K562 (cell line): ENCODE data around the gene SLITRK4. TPM values are rescaled to one million over a fixed set of nuclear protein-coding genes. Genes with fewer than 3 reads are reported as not detected.

Source experiments
- ATAC-seq: fragments of 200-7000 bp; cut with Tn5 transposase; 3 replicates; pipeline ENCODE4 v1.9.1; 2020; ENCODE audit warnings: moderate library complexity
- BruUV-seq: library from RNA; stranded (reverse); fragments of 400-500 nt; replicated peaks from 2 replicates; lab custom pipeline; 2021; lab: Mats Ljungman, UMichigan
- CTCF ChIA-PET: fragments of 300-600 bp; formaldehyde crosslinking; extraction: SDS; loops from one replicate; lab custom pipeline; 2021; ENCODE audit warnings: low intra/inter-chr PET ratio; lab: Yijun Ruan, JAX
- POLR2A ChIA-PET: fragments of 300-600, 350-650 bp; sonication (Branson Sonifier 250); formaldehyde crosslinking; extraction: SDS; loops from one replicate; lab custom pipeline; 2021; ENCODE audit warnings: antibody characterized with exemption, inconsistent platforms; lab: Yijun Ruan, JAX
- DNase-seq, 4 experiments: peaks; one replicate each; pipeline versions ENCODE4 v3.0.0 to v3.0.0-alpha.2; 2011 to 2018; ENCODE audit warnings: low spot score in 3 of 4, mixed read lengths in 3 of 4; ENCODE audit errors: extremely low read depth in 1 of 4
- FAIRE-seq: peaks from 2 replicates; lab custom pipeline; 2011; peaks lifted over from hg19 to GRCh38; lab: Jason Lieb, UNC
- H2AFZ ChIP-seq: 2 replicates; pipeline ENCODE4 v1.6.0; 2011; ENCODE audit warnings: low read depth, low read length, control low read depth, inconsistent platforms
- H3K27ac ChIP-seq: fragments of 200-600 bp; 3 replicates; pipeline ENCODE4 v1.8.0; 2011; ENCODE audit warnings: low read depth, mild to moderate bottlenecking, control low read depth, inconsistent platforms, low read length, moderate library complexity, mixed read lengths; ENCODE audit errors: extremely low read depth
- H3K27me3 ChIP-seq, 2 experiments: fragments of 300-600 bp in 1 of 2; 2 replicates in 1 of 2; 3 replicates in 1 of 2; pipeline versions ENCODE4 v1.6.0 to v1.8.0; 2011; ENCODE audit warnings: inconsistent platforms in 2 of 2, low read length in 2 of 2, mild to moderate bottlenecking in 1 of 2, mixed read lengths in 1 of 2, moderate library complexity in 1 of 2; ENCODE audit not compliant: control insufficient read depth in 2 of 2, insufficient read depth in 2 of 2
- H3K36me3 ChIP-seq: fragments of 300-600 bp; 3 replicates; pipeline ENCODE4 v1.8.0; 2011; ENCODE audit warnings: mild to moderate bottlenecking, low read length, inconsistent platforms; ENCODE audit not compliant: control insufficient read depth, insufficient read depth
- H3K4me1 ChIP-seq, 2 experiments: fragments of 200-600 bp in 1 of 2; replicated peaks in 1 of 2; 2 replicates in 1 of 2; 3 replicates in 1 of 2; pipeline versions ENCODE4 v1.5.1 to v1.8.0; 2011; ENCODE audit warnings: inconsistent platforms in 2 of 2, low read length in 2 of 2, mild to moderate bottlenecking in 1 of 2, mixed read lengths in 1 of 2, moderate library complexity in 1 of 2; ENCODE audit not compliant: control insufficient read depth in 2 of 2, insufficient read depth in 2 of 2
- H3K4me2 ChIP-seq: 2 replicates; pipeline ENCODE4 v1.6.1; 2011; ENCODE audit warnings: low read length, control low read depth, inconsistent platforms, mixed read lengths; ENCODE audit not compliant: insufficient read depth
- H3K4me3 ChIP-seq: fragments of 200-600 bp; sonication (generic), shearing (Covaris generic); 2 replicates; pipeline ENCODE4 v1.5.1; 2016; ENCODE audit warnings: control low read depth, inconsistent platforms
- H3K79me2 ChIP-seq: fragments of 200-600 bp; 3 replicates; pipeline ENCODE4 v1.8.0; 2011; ENCODE audit warnings: low read length, inconsistent platforms; ENCODE audit not compliant: control insufficient read depth, insufficient read depth
- H3K9ac ChIP-seq, 2 experiments: 2 replicates each; pipeline versions ENCODE4 v1.6.0 to v1.6.1; 2011; ENCODE audit warnings: low read depth in 2 of 2, low read length in 2 of 2, control low read depth in 1 of 2, inconsistent platforms in 1 of 2, mild to moderate bottlenecking in 1 of 2, mixed read lengths in 1 of 2; ENCODE audit not compliant: insufficient read depth in 1 of 2
- H3K9me1 ChIP-seq: one replicate; pipeline ENCODE4 v1.6.0; 2011; ENCODE audit warnings: inconsistent platforms, mild to moderate bottlenecking, low read length, moderate library complexity; ENCODE audit not compliant: control insufficient read depth, insufficient read depth
- H3K9me3 ChIP-seq: replicated peaks from 2 replicates; pipeline ENCODE4 v1.5.1; 2011; ENCODE audit warnings: low read depth, low read length, inconsistent platforms; ENCODE audit not compliant: control insufficient read depth, insufficient read depth
- H4K20me1 ChIP-seq: replicated peaks from 2 replicates; pipeline ENCODE4 v1.6.1; 2011; ENCODE audit warnings: low read length, inconsistent platforms, mixed read lengths; ENCODE audit not compliant: control insufficient read depth, insufficient read depth
- RBBP5 ChIP-seq: fragments of 200-600 bp; sonication (generic); IDR thresholded peaks from 2 replicates; pipeline ENCODE4 v1.6.1; 2012; ENCODE audit warnings: borderline replicate concordance, mild to moderate bottlenecking, low read length, control low read depth, inconsistent platforms; ENCODE audit not compliant: insufficient read depth, poor library complexity, severe bottlenecking
- TRIM25 ChIP-seq: fragments of 450-650 bp; IDR thresholded peaks from 2 replicates; pipeline ENCODE4 v1.7.0; 2016; ENCODE audit warnings: borderline replicate concordance
- WGBS: fragments of 100-300 bp; shearing (Covaris generic); methylation state at CpG from one replicate; pipeline ENCODE4 v1.1.6; 2016; ENCODE audit warnings: low coverage, mixed read lengths; ENCODE audit not compliant: insufficient coverage; ENCODE audit errors: missing lambda C conversion rate; 5-methylcytosine and 5-hydroxymethylcytosine counted together
- in situ Hi-C: fragments of 300-500 bp; cut with MboI; formaldehyde crosslinking; loops from 4 replicates; pipeline ENCODE4 v1.15.0; 2018; ENCODE audit warnings: inconsistent platforms, mixed read lengths
- intact Hi-C: fragments of 100-400 bp; cut with micrococcal nuclease; formaldehyde crosslinking; loops from 2 replicates; pipeline ENCODE4 v1.14.2; 2022
- polyA plus RNA-seq, 8 experiments: library from polyadenylated mRNA; depleted of rRNA in 4 of 8; stranded (reverse) in 5 of 8; unstranded in 3 of 8; fragments of >200 nt; fragmentation: Nextera tagmentation in 2 of 8; fragmentation: Illumina TruSeq in 1 of 8; extraction: Ambion mirVana in 2 of 8; extraction: Trizol in 1 of 8; gene quantifications; 2 replicates each; pipeline versions ENCODE4 v1.2.1 to v1.2.3, GENCODE V29; 2011 to 2014; ENCODE audit warnings: inconsistent platforms in 1 of 8, missing spikeins in 1 of 8
- total RNA-seq, 7 experiments: library from RNA; depleted of rRNA in 6 of 7; stranded (reverse); fragments of >200 nt in 6 of 7; fragmentation: Illumina TruSeq in 2 of 7; extraction: Trizol in 2 of 7; gene quantifications; 2 replicates each; pipeline versions ENCODE4 v1.2.1 to v1.2.3, GENCODE V29; 2011 to 2021; ENCODE audit warnings: low replicate concordance in 1 of 7
- TF ChIP-seq, protein P1 (sequence below): fragments of 450-650 bp; formaldehyde crosslinking; IDR thresholded peaks from 2 replicates; pipeline ENCODE4 v1.4.0; 2020; ENCODE audit warnings: mild to moderate bottlenecking, moderate library complexity

SLITRK4 gene
- total and polyA plus RNA-seq, 9 of the 15 experiments (the other 6 are each of a cell fraction or from before 2014, with no cell fraction given) = not detected

DNA sequence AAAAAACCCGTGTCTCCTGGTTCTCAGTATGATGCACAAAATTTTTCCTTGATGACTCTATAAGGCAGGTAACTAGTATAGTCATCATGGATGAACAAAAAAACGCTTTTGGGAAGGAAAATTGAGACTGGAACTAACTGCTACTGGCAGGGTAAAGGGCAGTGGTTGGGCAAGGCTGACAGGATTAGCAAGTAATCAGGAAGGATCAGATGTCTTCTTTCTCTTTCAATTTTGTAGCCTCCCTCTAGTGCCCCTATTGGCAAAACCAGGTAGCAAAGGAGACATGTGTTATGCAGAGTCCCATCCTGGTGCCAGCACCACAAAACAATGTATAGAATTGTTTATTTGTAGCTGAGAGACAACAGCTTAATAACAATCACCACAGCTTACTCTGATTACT, 12.8 kb upstream of the SLITRK4 start:
- intact Hi-C loops (no loop called here), in situ Hi-C loops (no loop called here)
- no TSS peak for BruUV-seq
- no peaks in the 10 kb centered on the region for H3K79me2 ChIP-seq
- no peaks in the 10 kb centered on the region for H3K9me3 ChIP-seq
- ChIA-PET CTCF (no interaction called here), POLR2A (no interaction called here)
- H3K4me3 ChIP-seq = no peak overlapping the region
- no peak overlapping the region for H2AFZ ChIP-seq
- no peaks in the 10 kb centered on the region for H3K4me1 ChIP-seq
- H4K20me1 ChIP-seq = no peaks in the 10 kb centered on the region
- H3K9ac ChIP-seq = no peak overlapping the region
- WGBS = 0% methylated on average over 2 of the region's 2 CpGs
- ATAC-seq (no peak), FAIRE-seq (no peak), DNase-seq (no peak)
- H3K4me2 ChIP-seq = no peak overlapping the region
- no peak for TF ChIP-seq TRIM25
- TF ChIP-seq, protein P1, sequence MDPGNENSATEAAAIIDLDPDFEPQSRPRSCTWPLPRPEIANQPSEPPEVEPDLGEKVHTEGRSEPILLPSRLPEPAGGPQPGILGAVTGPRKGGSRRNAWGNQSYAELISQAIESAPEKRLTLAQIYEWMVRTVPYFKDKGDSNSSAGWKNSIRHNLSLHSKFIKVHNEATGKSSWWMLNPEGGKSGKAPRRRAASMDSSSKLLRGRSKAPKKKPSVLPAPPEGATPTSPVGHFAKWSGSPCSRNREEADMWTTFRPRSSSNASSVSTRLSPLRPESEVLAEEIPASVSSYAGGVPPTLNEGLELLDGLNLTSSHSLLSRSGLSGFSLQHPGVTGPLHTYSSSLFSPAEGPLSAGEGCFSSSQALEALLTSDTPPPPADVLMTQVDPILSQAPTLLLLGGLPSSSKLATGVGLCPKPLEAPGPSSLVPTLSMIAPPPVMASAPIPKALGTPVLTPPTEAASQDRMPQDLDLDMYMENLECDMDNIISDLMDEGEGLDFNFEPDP = no peak
- TF ChIP-seq RBBP5 = no peak
- H3K36me3 ChIP-seq = no peaks in the 10 kb centered on the region
- no peak overlapping the region for H3K27ac ChIP-seq
- H3K9me1 ChIP-seq = no peaks in the 10 kb centered on the region
- H3K27me3 ChIP-seq = no peaks in the 10 kb centered on the region
